GM10266 (cell line): Measurements from ENCODE around the gene C1orf53.

Source experiments
- DNase-seq: peaks from one replicate; pipeline ENCODE4 v3.0.0; 2012; ENCODE audit errors: extremely low spot score
- CTCF ChIP-seq: IDR thresholded peaks from 2 replicates; pipeline ENCODE4 v1.5.1; 2012; ENCODE audit warnings: mild to moderate bottlenecking, low read depth; ENCODE audit not compliant: control insufficient read depth, insufficient read depth; ENCODE audit errors: missing control alignments

C1orf53 gene

DNA sequence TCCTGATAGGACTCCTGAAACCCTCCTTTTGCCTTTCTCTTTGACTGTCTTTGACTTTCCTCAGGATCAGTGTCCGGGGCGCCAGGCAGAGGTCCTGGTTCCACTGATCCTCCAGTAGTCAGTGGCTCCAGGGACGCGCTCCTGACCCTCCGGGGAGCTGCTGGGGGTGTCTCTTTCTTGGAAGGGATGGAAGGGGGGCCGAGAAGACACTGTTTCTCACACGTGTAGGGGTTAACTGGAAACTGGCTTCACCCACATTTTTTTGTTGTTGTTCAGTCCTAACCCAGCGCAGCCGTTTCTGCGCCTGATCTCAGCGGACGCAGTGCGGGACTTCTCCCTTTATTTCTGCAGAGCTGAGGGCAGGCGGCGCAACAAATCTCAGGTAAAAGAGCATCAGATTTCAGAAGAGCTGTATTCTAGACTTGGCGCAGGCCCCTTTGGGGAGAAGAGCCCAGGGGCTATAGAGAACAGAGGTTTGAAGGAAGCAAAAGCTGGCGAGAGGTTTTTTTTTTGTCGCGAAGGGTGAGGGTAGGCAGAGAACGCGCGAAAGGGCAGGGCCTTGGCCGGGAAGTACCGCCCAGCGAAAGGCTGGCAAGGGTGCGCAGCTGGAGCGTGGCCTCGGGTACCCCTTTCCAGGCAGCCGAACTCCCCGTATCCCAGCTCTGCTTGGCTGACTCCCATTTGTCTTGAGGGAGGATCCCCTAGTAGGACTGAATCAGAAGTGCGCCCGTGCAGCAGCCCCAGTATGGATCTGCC lies 10.5 kb downstream of the C1orf53 start:
- TF ChIP-seq CTCF = no peak
- DNase-seq = peak; percentile 20

DNA sequence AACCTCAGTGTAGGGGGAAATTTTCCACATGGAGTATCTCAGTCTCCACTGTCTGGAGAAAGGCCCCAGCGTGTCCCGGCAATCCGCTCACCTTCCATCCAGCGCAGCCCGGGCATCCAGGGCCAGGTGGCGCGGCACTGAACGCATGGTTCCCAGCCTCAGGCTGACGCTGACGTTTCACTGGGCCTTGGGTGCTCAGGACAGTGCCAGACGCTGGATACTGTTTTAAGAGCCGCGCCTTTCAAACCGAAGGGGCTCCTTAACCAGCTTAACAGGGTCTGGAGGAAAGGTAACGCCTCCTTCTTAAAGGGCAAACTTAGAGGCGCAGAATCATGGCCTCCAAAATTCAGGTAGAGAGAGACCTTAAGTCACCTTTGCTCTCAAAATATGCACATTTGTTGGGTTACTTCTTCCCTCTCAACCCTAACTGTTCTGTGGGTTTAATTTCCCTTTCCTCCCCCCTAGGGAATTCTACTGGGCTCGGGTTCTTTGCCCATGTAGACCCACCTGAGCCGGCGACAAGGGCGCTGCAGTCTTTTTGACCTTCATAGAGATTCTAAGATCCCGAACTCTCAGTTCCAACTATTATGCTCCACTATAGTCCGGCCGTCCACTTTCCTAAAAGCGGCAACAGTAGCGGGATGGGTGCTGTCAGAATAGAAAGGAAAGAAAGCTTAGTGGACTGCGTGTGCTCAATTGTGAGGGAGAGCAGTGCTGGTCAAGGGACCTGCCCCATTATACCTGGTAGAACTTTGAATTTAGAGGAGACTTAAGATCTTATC lies 11.3 kb downstream of the C1orf53 start:
- no peak for TF ChIP-seq CTCF
- DNase-seq = peak; percentile 11

DNA sequence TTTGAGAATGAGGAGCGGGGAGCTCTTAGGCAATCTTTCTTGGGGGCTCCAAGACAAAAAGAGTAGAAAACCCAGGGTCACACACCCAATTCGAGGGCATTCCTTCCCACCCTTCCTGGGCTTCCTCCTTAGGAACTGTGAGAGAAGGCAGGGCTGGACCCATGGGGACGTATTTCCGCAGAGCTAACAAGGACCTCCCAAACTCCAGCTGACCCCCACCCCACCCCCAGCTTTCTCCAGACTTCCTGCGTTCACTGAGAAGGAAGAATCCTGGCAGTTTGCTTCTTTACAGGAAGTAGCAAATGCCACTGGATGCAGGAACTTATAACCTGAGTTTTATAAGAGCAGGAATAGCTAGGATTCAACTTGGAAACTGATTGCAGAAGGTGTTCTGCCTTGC lies 12.1 kb downstream of the C1orf53 start:
- no peak for TF ChIP-seq CTCF
- DNase-seq = no peak

DNA sequence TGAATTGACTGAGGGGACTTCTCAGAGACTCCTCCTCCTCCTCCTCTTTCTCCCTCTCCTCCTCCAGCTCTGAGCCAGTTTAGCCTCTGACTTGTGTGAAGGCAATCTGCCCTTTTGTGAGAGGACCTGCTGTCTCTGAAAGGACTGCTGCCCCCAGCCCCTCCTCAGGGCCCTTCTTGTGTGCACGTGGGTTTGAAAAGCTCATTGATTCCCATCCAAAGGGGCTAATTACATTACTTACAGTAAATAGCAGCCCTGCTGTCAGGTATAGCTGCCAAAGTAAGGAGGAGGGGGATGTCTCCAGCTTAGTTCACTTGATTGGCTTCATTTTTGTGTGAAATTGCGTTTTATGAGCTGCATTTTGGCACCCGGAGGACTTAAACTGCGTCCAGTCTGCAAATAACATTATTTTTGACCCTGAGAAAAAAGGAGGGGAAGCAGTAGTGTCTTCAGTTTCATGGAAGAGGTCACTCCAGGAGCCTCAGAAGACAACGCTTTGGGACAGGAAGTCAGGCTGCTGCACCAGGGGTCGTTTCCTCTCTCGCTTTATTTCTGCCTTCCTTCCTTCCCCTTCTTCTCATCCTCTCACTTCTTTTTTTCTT lies 12.9 kb downstream of the C1orf53 start:
- TF ChIP-seq CTCF = no peak
- peak; percentile 13 for DNase-seq

GRCh38 chr1:197915862-197916499 lies 13.6 kb downstream of the C1orf53 start:
- peak; percentile 22 for TF ChIP-seq CTCF
- peak; percentile 15 for DNase-seq

DNA sequence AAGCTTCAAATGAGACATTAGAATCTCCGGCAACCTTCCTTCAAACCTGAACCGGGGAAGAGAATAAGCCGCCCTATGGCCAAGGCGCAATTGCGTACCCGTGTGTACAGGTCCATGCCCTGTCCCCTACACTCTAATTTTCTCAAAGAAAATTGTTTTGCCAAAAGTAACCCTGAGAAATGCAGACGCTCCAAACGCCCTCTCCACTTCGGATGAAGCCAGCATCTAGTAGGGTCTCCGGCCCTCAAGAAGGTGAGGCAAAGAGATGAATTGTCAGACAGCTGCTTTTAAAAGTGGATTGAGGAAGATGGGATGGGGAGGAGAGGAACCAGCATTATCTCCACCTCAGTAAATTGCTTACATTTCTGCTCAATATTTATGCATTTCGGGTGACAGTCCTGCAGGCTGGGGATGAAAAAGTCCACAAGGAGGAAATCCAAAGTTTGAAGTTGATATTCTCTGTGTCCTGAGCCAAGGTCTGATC lies 14.1 kb downstream of the C1orf53 start:
- DNase-seq = peak; percentile 12
- no peak for TF ChIP-seq CTCF
